Activated CD8-positive, alpha-beta memory T cell treated with anti-CD3 and anti-CD28 coated beads for 4 hours (primary cell): ENCODE results near the gene PLEKHH3.
"Not testable (repeated sequence)": the region's sequence is repeated elsewhere in the genome, so short reads cannot be mapped to it uniquely, and the experiment has no call there.

Experiments
- DNase-seq, 2 donors: peaks; one replicate each; pipeline ENCODE4 v3.0.0-alpha.2; 2020; ENCODE audit warnings: low read depth in 2 of 2

Gene PLEKHH3

GRCh38 chr17:42629411-42630009 is 47.3 kb downstream of the PLEKHH3 start:
- no peak for DNase-seq

- not testable (repeated sequence) for DNase-seq
Observed at GRCh38 chr17:42627032-42627764, 49.6 kb downstream of the PLEKHH3 start.

GRCh38 chr17:42623732-42624596 is 52.8 kb downstream of the PLEKHH3 start:
- no peak for DNase-seq

- no peak for DNase-seq
Observed at GRCh38 chr17:42623271-42623670, 53.5 kb downstream of the PLEKHH3 start.

GRCh38 chr17:42621987-42622386 is 54.8 kb downstream of the PLEKHH3 start:
- not testable (repeated sequence) for DNase-seq

- no peak for DNase-seq
Observed at GRCh38 chr17:42618442-42619150, 58.2 kb downstream of the PLEKHH3 start.

- no peak for DNase-seq
Observed at GRCh38 chr17:42617956-42618431, 58.8 kb downstream of the PLEKHH3 start.
